ENCODE results near the gene ABHD14A. TPM values are rescaled to one million over a fixed set of nuclear protein-coding genes. Genes with fewer than 3 reads are reported as not detected.
A peak's percentile ranks its signal among the peaks of the same experiment; 100 is the strongest.

ABHD14A gene
- total RNA-seq, 1 donor from 2014 or later: 14.8 TPM

- H3K9me3 Mint-ChIP-seq: no peaks in the 10 kb centered on the region
- H3K27ac Mint-ChIP-seq: no peak overlapping the region
- DNase-seq (ENCODE audit: low spot score in 2 of 2, unreplicated experiment in 2 of 2): peak; percentile 81 to 94
- no peaks in the 10 kb centered on the region for H3K36me3 Mint-ChIP-seq
- no peak overlapping the region for H3K4me3 Mint-ChIP-seq
- TF ChIP-seq CTCF (IDR thresholded peaks at IDR 0.05; ENCODE audit: unreplicated experiment): peak; percentile 84
- H3K27me3 Mint-ChIP-seq (ENCODE audit: low read depth): peaks cover 1% of the 10 kb centered on the region
- peaks cover 30% of the 10 kb centered on the region for H3K4me1 Mint-ChIP-seq
These were observed 26.6 kb downstream of the ABHD14A start for GRCh38 chr3:52001443-52001974.

GRCh38 chr3:52002748-52003147 is 27.9 kb downstream of the ABHD14A start:
- no peak for TF ChIP-seq CTCF (IDR thresholded peaks at IDR 0.05; ENCODE audit: unreplicated experiment)

GRCh38 chr3:52004163-52004787 is 29.4 kb downstream of the ABHD14A start:
- Mint-ChIP-seq H3K4me1 (peaks cover 30% of the 10 kb centered on the region), H3K27ac (no peak overlapping the region), H3K36me3 (no peaks in the 10 kb centered on the region), H3K4me3 (no peak overlapping the region), H3K9me3 (no peaks in the 10 kb centered on the region), H3K27me3 (ENCODE audit: low read depth) (peaks cover 1% of the 10 kb centered on the region)
- no peak for TF ChIP-seq CTCF (IDR thresholded peaks at IDR 0.05; ENCODE audit: unreplicated experiment)
- DNase-seq (ENCODE audit: low spot score in 2 of 2, unreplicated experiment in 2 of 2): peak; percentile 42 to 64

More at GRCh38 chr3:52002748-52003147, 27.9 kb downstream of the ABHD14A start:
- H3K4me3 Mint-ChIP-seq: no peak overlapping the region
- peaks cover 35% of the 10 kb centered on the region for H3K4me1 Mint-ChIP-seq
- DNase-seq (ENCODE audit: low spot score in 2 of 2, unreplicated experiment in 2 of 2): no peak
- H3K27me3 Mint-ChIP-seq (ENCODE audit: low read depth): peaks cover 1% of the 10 kb centered on the region
- H3K36me3 Mint-ChIP-seq: no peaks in the 10 kb centered on the region
- H3K9me3 Mint-ChIP-seq: no peaks in the 10 kb centered on the region
- no peak overlapping the region for H3K27ac Mint-ChIP-seq

- H3K4me1 Mint-ChIP-seq: peaks cover 30% of the 10 kb centered on the region
- peak overlapping the region; percentile 78 for H3K27ac Mint-ChIP-seq
- H3K9me3 Mint-ChIP-seq: no peaks in the 10 kb centered on the region
- H3K27me3 Mint-ChIP-seq (ENCODE audit: low read depth): peaks cover 1% of the 10 kb centered on the region
- DNase-seq (ENCODE audit: low spot score in 2 of 2, unreplicated experiment in 2 of 2): no peak
- TF ChIP-seq CTCF (IDR thresholded peaks at IDR 0.05; ENCODE audit: unreplicated experiment): no peak
- H3K36me3 Mint-ChIP-seq: no peaks in the 10 kb centered on the region
- peak overlapping the region; percentile 20 for H3K4me3 Mint-ChIP-seq
These were observed 30.1 kb downstream of the ABHD14A start for GRCh38 chr3:52004906-52005395.

- DNase-seq (ENCODE audit: low spot score in 2 of 2, unreplicated experiment in 2 of 2): peak; percentile 75 to 90
- TF ChIP-seq CTCF (IDR thresholded peaks at IDR 0.05; ENCODE audit: unreplicated experiment): no peak
These were observed 30.7 kb downstream of the ABHD14A start for GRCh38 chr3:52005571-52005986.

More at GRCh38 chr3:52005571-52005986, 30.7 kb downstream of the ABHD14A start:
- no peaks in the 10 kb centered on the region for H3K9me3 Mint-ChIP-seq
- H3K27ac Mint-ChIP-seq: peak overlapping the region; percentile 78
- H3K4me1 Mint-ChIP-seq: peaks cover 30% of the 10 kb centered on the region
- peak overlapping the region; percentile 20 for H3K4me3 Mint-ChIP-seq
- no peaks in the 10 kb centered on the region for H3K36me3 Mint-ChIP-seq
- H3K27me3 Mint-ChIP-seq (ENCODE audit: low read depth): peaks cover 1% of the 10 kb centered on the region

Data from mesothelial cell of epicardium (in vitro differentiated cells).